IPS-18c (cell line): Measurements from ENCODE around the gene SNCAIP.

Experiments used
- H3K4me3 ChIP-seq: 2 replicates; pipeline ENCODE4 v1.7.0; 2013; ENCODE audit warnings: low read depth, mild to moderate bottlenecking, low read length, moderate library complexity; ENCODE audit not compliant: insufficient read depth
- H3K9me3 ChIP-seq: one replicate; pipeline ENCODE4 v1.6.1; 2013; ENCODE audit warnings: mild to moderate bottlenecking, low read length, moderate library complexity; ENCODE audit not compliant: control insufficient read depth, insufficient read depth

Gene SNCAIP

DNA sequence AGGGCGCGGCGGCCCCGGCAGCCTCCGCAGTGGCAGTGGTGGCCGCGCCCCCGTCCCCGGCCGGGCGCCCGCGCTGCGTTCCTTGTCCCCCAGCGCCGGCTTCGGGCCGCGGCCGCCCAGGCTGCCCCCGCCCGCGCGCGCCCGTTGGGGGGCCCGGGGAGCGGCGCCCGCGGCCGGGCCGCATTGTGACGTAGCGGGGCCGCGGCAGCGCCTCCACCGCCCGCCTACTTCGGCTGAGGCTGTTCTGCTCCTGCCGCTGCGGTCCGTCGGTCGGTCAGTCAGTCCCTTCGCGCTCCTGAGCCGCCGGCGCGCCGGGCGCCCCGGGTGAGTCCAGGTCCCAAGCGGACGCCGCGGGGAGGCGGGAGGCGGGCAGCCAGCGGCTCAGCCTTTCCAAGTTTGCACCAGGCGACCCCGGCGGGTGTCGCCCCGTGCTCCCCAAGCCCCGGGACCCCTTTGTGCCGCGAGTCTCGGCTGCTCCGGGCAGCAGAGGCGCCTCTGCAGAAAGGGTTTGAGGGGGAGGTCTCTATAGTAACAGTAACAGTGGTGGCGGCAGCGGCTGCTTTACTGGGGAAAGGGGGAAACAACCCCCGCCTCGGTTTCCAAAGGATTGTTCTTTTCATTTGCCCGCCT, at the start of gene SNCAIP:
SNCAIP (plus strand) TSS at position 277 of the 630 bp plus-strand sequence. CDS start 78,898 bp downstream, outside the sequence.
- H3K9me3 ChIP-seq, result no peaks in the 10 kb centered on the region
- H3K4me3 ChIP-seq, result peak within 1 kb of the TSS; percentile 70

- H3K4me3 ChIP-seq, result no peak overlapping the region
- H3K9me3 ChIP-seq, result no peaks in the 10 kb centered on the region
Measured at GRCh38 chr5:122263352-122264030, 48.5 kb upstream of the SNCAIP start.

DNA sequence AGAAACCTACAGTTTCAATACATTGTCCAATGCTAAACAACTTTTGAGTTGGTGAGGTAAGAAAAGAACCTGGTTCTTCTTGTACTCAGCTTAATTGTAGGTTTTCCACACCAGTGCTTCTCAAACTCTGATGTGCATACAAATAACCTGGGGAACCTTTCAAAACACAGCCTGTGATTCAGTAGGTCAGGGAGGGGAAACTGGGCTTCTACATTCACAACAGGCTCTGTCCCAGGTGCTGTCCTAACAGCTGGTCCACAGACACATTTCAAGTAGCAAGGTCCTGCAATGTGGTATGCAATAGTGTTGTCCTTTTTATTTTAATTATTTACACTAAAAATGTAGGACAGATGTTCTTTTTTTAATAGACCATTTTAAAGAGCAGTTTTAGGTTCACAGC, 47.4 kb upstream of the SNCAIP start:
- H3K9me3 ChIP-seq, result no peaks in the 10 kb centered on the region
- no peak overlapping the region for H3K4me3 ChIP-seq

- no peaks in the 10 kb centered on the region for H3K9me3 ChIP-seq
- no peak overlapping the region for H3K4me3 ChIP-seq
Measured at GRCh38 chr5:122267185-122267584, 44.9 kb upstream of the SNCAIP start.

- H3K4me3 ChIP-seq, result no peak overlapping the region
- H3K9me3 ChIP-seq, result no peaks in the 10 kb centered on the region
Measured at GRCh38 chr5:122273696-122274095, 38.3 kb upstream of the SNCAIP start.

- Histone ChIP-seq H3K4me3 (no peak overlapping the region), H3K9me3 (no peaks in the 10 kb centered on the region)
Measured at GRCh38 chr5:122283592-122283991, 28.4 kb upstream of the SNCAIP start.

DNA sequence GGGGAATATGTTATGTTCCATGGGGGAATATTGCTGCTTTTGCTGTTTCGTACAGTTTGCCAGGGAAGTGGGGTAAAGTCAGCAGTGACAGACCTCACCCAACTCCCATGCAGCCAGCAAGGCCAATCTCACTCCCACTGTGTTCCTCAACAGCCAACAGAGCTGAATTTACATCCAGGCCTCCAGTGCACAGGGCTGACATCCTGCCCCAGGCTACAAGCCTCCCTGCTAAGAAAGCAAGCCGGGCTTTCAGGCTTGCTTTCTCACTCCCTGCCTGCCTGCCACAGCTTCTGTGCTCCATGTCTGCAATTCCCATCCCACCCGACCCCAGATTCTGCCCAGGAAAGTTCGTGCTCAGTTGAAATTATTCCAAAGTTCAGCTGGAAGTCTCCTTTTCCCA, 25.5 kb upstream of the SNCAIP start:
- H3K4me3 ChIP-seq, result no peak overlapping the region
- no peaks in the 10 kb centered on the region for H3K9me3 ChIP-seq

DNA sequence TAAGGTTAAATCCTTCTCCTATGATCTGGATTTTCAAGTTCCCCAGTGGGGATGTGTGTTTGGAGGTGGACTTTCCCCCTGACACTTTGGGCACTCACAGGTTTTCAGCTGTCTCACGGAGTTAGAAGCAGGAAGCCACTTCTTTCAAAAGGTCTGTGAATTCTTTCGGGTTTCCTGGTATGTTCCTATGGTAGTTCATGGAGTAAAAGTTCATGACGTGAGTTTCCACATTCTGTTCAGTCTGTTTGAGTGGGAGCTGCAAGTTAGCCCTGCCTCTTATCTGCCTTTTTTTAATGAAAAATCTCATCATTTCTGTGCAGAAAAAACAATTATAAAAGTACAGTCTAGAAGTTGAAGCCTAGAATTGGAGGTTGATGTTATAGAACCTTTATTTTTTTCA, 24.9 kb upstream of the SNCAIP start:
- H3K4me3 ChIP-seq, result no peak overlapping the region
- H3K9me3 ChIP-seq, result no peaks in the 10 kb centered on the region

GRCh38 chr5:122291000-122291901, 20.8 kb upstream of the SNCAIP start:
- no peaks in the 10 kb centered on the region for H3K9me3 ChIP-seq
- H3K4me3 ChIP-seq, result no peak overlapping the region

DNA sequence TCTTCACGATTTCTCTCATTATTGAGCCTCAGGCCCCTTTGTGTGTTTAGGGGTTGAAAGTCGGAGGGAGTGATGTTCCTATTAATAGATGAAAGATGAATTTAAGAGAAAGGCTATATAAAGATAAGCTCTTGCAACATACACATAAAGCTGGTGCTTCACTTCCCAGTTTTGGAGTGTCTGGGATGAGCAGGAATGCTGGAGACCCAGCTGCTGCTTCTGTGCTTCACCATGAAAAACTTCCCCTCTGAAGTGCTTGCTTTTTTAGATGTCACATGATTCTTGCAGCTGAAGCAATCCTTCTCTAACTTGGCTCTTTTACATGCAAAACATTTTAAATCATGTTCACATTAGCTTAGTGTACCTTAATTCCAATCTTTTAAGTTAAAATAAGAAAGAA, 19.7 kb upstream of the SNCAIP start:
- Histone ChIP-seq H3K4me3 (no peak overlapping the region), H3K9me3 (no peaks in the 10 kb centered on the region)

- H3K9me3 ChIP-seq, result no peaks in the 10 kb centered on the region
- H3K4me3 ChIP-seq, result no peak overlapping the region
Measured at GRCh38 chr5:122295138-122295537, 16.9 kb upstream of the SNCAIP start.

DNA sequence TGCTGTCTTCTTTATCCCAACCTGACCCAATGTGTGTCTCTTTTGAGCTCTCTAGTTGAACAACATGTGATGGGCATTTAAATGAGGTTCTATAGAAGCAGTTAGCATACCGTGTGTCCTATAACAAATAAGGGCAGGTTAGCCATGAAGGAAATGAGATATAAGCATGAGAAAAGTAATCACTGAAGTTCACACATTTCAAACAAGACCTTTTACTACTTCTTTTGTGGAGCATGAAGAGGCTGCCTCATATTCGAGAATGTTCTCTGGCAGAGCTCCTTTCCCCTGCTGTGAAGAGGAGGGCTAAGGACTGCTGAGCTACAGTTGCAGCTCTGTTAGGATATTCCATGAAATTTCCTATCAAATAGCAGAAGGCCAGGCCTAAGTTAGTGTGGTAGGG, 15.2 kb upstream of the SNCAIP start:
- H3K9me3 ChIP-seq, result no peaks in the 10 kb centered on the region
- no peak overlapping the region for H3K4me3 ChIP-seq

GRCh38 chr5:122297587-122298298, 14.3 kb upstream of the SNCAIP start:
- Histone ChIP-seq H3K9me3 (no peaks in the 10 kb centered on the region), H3K4me3 (no peak overlapping the region)

- H3K9me3 ChIP-seq, result no peaks in the 10 kb centered on the region
- no peak overlapping the region for H3K4me3 ChIP-seq
Measured at GRCh38 chr5:122300374-122300773, 11.7 kb upstream of the SNCAIP start.

- Histone ChIP-seq H3K4me3 (no peak overlapping the region), H3K9me3 (no peaks in the 10 kb centered on the region)
Measured at GRCh38 chr5:122301016-122301415, 11.0 kb upstream of the SNCAIP start.

DNA sequence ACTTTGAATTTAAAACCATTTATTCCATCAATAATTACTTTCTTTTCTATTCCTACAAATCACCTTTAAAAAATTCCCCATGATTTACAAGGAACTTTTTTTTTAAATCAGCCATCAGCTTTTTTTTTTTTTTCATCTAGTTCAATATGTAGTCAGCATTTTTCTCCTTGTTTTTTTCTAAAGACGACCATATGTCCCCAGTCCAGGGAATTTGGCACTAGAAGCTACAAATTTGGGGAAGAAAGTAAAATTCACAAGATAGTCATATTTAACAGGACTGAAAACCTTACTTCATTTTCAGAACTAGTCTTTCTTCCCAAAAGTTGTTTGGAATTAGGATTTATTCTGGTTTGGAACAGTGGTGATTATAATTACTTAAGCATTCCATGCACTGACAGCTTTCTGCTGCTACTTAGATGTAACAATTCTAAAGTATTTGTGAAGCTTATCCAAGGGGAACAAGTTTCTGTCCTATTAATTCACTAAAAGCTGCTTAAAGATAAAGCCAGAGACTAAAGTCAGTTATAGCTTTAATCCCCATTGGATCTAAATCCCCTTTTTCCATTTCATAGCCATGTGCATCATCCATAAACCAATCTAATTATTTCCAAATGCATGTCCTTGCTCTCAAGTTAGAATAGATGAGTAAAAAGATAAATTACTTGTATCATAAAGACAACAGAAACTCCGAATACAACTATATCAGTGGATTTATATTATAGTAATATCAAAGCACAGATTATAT, 7.4 kb upstream of the SNCAIP start:
- Histone ChIP-seq H3K4me3 (no peak overlapping the region), H3K9me3 (no peaks in the 10 kb centered on the region)

GRCh38 chr5:122306461-122306860, 5.6 kb upstream of the SNCAIP start:
- H3K9me3 ChIP-seq, result no peaks in the 10 kb centered on the region
- H3K4me3 ChIP-seq, result no peak overlapping the region
